Right renal cortex interstitium (tissue), 3 donors: Measurements from ENCODE around the gene LSM2. TPM values are rescaled to one million over a fixed set of nuclear protein-coding genes. Genes with fewer than 3 reads are reported as not detected.
"Not testable (repeated sequence)": the region's sequence is repeated elsewhere in the genome, so short reads cannot be mapped to it uniquely, and the experiment has no call there.

Experiments
- DNase-seq, 3 donors: peaks; one replicate each; pipeline ENCODE4 v3.0.0-alpha.2; 2013; ENCODE audit warnings: low read depth in 3 of 3, low spot score in 2 of 3
- polyA plus RNA-seq, 3 donors: library from polyadenylated mRNA; unstranded; fragments of 120-200 nt; gene quantifications; one replicate each; pipeline ENCODE4 v1.2.1, GENCODE V29; 2013; ENCODE audit not compliant: insufficient read length in 3 of 3

LSM2 gene
- polyA plus RNA-seq, 3 donors: 86.8 to 93.1 (median 87.3) TPM

- DNase-seq: peak in 1 of 3 donors; percentile 76
These were observed 23.0 kb upstream of the LSM2 start for GRCh38 chr6:31829633-31830283.

DNA sequence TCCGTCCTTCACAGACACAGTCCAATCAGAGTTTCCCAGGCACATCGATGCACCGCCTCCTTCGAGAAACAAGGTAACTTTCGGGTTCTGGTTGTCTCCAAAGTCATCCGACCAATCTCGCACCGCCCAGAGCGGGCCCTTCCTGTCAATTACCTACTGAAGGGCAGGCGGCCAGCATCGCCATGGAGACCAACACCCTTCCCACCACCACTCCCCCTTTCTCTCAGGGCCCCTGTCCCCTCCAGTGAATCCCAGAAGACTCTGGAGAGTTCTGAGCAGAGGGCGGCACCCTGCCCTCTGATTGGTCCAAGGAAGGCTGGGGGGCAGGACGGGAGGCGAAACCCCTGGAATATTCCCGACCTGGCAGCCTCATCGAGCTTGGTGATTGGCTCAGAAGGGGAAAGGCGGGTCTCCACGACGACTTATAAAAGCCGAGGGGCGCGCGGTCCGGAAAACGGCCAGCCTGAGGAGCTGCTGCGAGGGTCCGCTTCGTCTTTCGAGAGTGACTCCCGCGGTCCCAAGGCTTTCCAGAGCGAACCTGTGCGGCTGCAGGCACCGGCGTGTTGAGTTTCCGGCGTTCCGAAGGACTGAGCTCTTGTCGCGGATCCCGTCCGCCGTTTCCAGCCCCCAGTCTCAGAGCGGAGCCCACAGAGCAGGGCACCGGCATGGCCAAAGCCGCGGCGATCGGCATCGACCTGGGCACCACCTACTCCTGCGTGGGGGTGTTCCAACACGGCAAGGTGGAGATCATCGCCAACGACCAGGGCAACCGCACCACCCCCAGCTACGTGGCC lies 20.7 kb upstream of the LSM2 start, which contains the start of gene HSPA1B:
TSS of gene HSPA1B (plus strand) at position 453 of the 794 bp plus-strand sequence. CDS start at position 666, 213 bp downstream.
- peak; percentile 95 to 99 (median 99) for DNase-seq

GRCh38 chr6:31826793-31827285 lies 20.1 kb upstream of the LSM2 start:
- DNase-seq: no peak

DNA sequence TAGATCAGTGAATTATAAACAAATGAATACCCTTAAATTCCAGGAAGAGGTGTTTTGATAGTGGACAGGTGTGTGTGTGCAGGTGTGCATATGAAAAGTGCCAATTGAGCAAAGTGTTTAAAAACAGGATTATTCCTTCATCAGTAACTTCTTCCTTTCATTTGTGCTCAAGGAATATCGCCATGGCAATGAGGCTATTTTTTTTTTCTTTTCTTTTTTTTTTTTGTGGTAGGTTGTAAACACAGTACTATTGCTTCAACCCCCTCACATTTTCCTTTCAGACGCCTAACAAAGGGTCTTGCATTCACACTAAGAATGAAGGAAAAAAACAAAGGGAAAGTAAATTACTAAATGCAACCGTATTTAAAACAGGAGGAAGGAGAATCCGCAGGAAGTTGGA lies 18.8 kb upstream of the LSM2 start:
- no peak for DNase-seq

DNA sequence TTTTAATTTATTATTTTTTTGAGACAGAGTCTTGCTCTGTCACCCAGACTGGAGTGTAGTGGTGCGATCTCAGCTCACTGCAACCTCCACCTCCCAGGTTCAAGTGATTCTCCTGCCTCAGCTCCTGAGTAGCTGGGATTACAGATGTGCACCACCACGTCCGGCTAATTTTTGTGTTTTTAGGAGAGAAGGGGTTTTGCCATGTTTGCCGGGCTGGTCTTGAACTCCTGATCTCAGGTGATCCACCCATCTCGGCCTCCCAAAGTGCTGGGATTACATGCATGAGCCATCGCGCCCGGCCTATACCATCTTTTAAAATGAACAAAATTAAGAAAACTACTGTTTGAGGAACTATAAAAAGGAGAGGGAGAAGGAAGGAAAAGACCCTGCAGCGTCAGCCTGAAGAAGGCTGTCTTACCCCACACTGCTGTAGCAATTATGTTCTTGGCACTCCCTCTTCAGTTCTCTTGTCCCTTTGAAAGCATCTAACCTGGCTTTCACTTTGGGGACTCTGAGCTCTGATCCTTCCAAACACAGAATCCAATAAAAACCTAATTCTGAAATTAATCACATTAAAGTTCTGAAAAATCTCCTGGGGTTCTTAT lies 16.9 kb upstream of the LSM2 start:
- DNase-seq: not testable (repeated sequence)

DNA sequence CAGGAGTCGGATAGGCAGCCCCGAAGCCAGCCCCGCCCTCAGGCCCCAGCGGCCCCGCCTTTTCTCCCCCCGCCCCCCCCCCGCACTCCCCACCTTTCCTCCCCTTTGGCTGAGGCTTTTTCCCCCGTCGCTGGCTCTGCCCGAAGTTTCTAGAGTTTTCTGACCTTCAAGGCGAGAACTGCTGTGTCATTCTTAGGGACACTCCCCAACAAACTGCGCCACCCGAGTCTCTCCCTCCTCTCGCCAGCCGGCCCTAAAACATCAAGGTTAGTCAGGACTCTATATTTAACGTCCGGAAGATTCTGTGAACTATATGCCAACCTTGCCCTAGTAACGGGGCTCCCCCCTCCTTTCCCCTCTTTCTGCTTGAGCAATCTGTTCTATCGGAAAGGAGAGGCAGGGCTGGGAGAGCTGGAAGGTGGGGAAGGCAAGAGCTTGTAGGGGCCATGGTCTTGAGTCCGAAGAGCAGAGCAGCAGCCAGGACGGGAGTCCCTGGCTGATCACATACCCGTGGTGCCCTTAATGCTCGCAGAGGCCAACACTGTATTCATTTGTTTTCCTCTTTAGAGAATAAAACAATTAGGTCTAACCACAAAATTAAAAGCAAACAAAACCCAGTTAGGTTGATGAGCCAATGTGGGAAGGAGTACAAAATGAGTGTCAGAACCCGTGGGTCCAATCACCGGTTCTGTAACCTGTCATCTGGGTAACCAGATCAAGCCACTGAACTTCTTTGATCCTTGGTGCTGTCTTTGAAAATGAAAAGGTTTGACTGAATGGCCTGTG lies 15.5 kb upstream of the LSM2 start:
- peak in 1 of 3 donors; percentile 65 for DNase-seq

GRCh38 chr6:31821301-31822035 lies 14.7 kb upstream of the LSM2 start:
- DNase-seq: no peak

- DNase-seq: not testable (repeated sequence)
These were observed 13.6 kb upstream of the LSM2 start for GRCh38 chr6:31820399-31820798.

DNA sequence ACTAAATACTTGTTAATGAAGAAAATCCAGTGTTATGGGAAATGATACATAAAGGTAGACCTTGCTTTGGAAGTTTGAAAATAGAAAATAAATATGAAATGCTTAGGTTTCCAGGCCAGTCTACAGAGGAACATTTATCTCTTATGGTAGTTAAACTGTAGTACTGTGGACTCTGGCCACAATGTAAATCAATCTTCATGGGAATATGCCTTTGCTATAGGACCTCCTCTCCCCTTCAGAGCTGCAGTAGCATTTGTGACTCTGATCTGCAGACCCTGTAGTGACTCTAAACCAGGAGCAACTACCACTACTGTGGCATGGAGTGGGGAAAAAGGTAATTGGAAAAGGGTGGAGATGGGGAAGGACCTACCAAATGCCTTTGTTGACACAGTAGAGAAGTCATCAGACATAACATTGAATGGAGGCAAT lies 13.1 kb upstream of the LSM2 start:
- no peak for DNase-seq

DNA sequence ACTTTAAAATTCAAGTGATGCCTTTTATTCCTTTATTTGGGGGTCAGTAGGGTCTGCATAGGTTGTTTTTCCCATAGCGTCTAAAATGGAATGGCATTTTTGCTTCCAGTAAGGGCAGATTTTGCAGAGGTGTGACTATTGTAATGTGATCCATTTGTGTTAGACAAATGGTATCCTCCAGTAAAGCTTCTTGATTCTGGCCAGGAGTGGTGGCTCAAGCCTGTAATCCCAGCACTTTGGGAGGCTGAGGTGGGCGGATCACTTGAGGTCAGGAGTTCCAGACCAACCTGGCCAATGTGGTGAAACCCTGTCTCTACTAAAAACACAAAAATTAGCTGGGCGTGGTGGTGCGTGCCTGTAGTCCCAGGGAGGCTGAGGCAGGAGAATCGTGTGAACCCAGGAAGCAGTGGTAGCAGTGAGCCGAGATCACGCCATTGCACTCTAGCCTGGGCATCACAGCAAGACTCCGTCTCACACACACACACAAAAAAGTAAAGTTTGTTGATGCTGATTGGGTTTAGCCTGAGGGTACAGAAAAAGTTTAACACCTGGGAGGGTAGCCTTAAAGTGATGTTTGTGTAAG lies 11.3 kb upstream of the LSM2 start:
- not testable (repeated sequence) for DNase-seq

DNA sequence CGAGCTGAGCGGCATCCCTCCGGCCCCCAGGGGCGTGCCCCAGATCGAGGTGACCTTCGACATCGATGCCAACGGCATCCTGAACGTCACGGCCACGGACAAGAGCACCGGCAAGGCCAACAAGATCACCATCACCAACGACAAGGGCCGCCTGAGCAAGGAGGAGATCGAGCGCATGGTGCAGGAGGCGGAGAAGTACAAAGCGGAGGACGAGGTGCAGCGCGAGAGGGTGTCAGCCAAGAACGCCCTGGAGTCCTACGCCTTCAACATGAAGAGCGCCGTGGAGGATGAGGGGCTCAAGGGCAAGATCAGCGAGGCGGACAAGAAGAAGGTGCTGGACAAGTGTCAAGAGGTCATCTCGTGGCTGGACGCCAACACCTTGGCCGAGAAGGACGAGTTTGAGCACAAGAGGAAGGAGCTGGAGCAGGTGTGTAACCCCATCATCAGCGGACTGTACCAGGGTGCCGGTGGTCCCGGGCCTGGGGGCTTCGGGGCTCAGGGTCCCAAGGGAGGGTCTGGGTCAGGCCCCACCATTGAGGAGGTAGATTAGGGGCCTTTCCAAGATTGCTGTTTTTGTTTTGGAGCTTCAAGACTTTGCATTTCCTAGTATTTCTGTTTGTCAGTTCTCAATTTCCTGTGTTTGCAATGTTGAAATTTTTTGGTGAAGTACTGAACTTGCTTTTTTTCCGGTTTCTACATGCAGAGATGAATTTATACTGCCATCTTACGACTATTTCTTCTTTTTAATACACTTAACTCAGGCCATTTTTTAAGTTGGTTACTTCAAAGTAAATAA lies 10.6 kb upstream of the LSM2 start:
- DNase-seq: not testable (repeated sequence)

GRCh38 chr6:31815025-31815838 lies 8.5 kb upstream of the LSM2 start, which contains the start of the genes HSPA1A and HSPA1L:
Gene HSPA1A (plus strand): TSS chr6:31815543. CDS start chr6:31815757, 214 bp downstream.
Gene HSPA1L (minus strand): TSS chr6:31815283. CDS start chr6:31811972, 3,311 bp downstream.
- peak; percentile 92 to 96 (median 93) for DNase-seq

DNA sequence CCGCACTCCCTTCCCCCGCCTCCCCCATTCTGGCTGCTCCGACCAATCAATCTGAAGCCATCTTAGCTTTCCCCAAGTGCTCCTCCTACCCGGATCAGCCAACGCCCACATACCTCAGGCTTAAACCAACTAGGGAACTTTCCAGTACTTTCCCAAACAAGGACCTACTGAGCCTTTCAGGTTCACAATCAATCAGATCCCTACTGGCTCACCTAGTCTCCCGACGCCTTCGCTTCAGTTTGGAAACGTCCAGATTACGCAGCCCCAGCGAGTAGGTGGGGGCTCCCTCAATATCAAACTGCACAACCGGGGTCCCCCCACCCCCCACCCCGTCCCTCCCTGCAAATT lies 7.9 kb upstream of the LSM2 start:
- DNase-seq: peak; percentile 87 to 95 (median 93)

GRCh38 chr6:31813465-31813849 lies 6.7 kb upstream of the LSM2 start:
- DNase-seq: no peak

- DNase-seq: no peak
These were observed 4.9 kb upstream of the LSM2 start for GRCh38 chr6:31811645-31812044.

DNA sequence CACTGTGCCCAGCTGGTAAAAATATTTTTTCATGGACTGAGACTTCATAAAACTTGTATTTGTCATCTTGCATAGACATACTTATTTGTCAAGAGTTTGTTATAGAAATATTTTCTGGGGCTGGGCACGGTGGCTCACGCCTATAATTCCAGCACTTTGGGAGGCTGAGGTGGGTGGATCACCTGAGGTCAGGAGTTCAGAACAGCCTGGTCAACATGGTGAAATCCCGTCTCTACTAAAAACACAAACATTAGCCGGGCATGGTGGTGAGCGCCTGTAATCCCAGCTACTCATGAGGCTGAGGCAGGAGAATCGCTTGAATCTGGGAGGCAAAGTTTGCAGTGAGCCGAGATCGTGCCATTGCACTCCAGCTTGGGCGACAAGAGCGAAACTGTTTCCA lies 1.8 kb upstream of the LSM2 start:
- DNase-seq: not testable (repeated sequence)

DNA sequence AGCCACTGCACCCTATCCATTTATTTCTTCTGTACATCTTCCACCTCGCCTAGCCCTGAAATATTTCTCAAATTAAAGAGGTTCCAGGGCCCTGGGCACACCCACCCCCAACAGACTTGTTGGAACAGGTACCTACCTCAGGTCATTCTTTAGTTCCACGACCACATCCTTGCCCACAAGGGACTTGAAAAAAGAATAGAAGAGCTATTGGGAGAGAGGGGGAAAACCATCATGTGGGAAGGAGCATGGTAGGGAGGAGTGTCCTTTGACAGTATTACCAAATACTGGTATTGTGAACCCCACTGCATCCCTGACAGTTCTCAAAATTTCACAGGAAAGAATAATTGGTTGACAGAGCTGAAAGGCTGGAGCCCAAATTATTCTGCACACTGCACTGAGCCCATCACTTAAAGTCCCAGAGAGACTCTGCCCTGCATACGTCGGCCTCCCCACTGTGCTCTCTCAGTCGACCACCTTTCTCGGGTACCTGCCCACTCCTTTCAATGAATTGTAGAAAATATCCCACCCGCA lies 762 bp downstream of the LSM2 start:
- no peak for DNase-seq
